GM12865 (cell line): ENCODE measurements around the gene PGBD1.

Source experiments
- DNase-seq: peaks from one replicate; pipeline ENCODE4 v3.0.0; 2010; ENCODE audit warnings: low read depth
- H3K4me3 ChIP-seq: 2 replicates; pipeline ENCODE4 v1.5.1; 2011; ENCODE audit warnings: mild to moderate bottlenecking, low read depth, low read length, control low read depth
- CTCF ChIP-seq: IDR thresholded peaks from 2 replicates; pipeline ENCODE4 v1.5.1; 2011; ENCODE audit warnings: low read length, control low read depth, low read depth, inconsistent platforms; ENCODE audit not compliant: insufficient read depth; ENCODE audit errors: missing control alignments

The PGBD1 gene

DNA sequence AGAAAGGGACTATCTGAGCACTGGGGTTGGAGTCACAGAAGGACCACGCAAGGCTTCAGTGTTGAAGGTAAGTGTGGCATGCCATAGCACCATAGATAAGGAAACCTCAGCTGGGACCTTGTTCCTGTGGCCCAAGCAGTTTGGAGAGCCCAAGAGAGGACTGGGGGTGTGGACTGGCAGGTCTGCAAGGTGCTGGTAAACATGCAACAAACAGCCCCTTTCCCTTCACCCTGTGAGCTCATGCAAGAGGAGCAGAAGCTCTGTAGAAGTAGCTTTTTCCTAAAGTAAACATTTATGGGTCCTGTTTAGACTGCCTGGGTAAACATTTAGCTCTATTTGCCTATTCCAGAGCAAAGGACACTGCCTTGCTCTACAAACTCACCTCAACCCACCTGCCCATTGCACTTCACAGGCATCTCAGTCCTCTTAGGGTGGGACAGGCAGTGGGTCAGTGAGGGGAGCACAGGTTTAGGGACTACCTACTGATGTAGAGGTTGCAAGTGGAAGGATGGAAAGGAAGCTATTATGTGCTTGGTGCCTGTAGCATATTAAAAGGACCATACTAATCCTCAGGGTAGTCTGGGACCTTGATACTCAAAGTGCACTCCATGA, 42.5 kb downstream of the PGBD1 start:
- DNase-seq = no peak
- TF ChIP-seq CTCF = no peak
- no peak overlapping the region for H3K4me3 ChIP-seq

GRCh38 chr6:28326371-28326948, 45.1 kb downstream of the PGBD1 start:
- H3K4me3 ChIP-seq = no peak overlapping the region
- TF ChIP-seq CTCF = no peak
- no peak for DNase-seq

DNA sequence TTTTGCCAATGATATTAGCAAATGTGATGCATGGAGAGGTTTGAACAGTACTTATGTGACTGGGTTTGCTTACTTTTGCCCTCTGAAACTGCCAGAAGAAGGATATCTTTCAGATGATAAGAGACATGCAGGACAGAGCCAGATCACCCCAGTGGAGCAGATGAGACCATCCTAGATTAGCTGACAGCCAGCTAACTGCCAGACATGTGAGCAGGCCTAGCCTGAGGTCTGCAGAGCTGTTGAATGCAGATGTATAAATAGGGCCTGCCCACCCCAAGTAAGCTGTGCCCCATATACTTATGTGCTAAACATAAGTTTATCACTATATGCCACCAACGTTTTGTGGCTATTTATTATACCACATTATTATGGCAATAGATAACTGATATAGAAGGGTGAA, 48.7 kb downstream of the PGBD1 start:
- no peak overlapping the region for H3K4me3 ChIP-seq
- TF ChIP-seq CTCF = no peak
- no peak for DNase-seq

DNA sequence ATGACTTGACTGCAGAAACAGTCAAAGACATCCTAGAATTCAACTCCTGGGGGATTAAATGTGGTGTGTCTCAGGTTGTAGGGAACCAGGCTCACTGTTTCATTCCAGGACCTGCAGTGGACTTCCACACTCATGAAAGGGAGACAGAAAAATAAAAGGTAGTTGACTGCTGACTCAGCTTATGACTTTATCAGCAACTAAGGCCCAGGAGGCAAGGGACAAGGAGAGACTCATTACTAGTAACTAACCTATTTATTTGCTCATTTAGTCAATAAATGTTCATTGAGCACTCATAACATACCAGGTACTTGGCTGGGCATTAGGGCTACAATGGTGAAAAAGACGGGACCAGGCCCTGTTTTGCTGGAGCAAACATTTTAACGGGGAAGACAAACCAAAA, 51.7 kb downstream of the PGBD1 start:
- no peak overlapping the region for H3K4me3 ChIP-seq
- no peak for TF ChIP-seq CTCF
- no peak for DNase-seq

DNA sequence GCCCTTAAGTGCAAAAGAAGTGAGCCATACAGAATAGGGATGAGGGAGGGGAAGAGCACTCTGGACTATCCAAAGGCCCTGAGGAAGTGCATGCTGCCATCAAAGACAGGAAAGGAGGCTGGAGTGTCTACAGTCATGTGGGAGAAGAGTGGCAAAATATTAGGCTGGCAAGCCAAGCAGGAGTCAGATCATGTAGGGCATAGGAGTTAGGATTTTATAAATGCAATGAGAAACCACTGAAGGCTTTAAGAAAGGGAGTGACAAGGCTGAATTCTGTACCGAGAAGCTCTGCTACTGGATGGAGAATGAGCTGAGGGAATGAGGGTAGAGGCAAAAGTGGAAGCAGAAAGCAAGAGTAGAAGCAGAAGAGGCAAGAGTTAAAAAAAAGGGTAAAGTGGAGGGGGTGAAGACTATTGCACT, 52.2 kb downstream of the PGBD1 start:
- TF ChIP-seq CTCF = no peak
- no peak for DNase-seq
- no peak overlapping the region for H3K4me3 ChIP-seq

GRCh38 chr6:28334286-28335039, 53.1 kb downstream of the PGBD1 start:
- no peak for TF ChIP-seq CTCF
- no peak for DNase-seq
- H3K4me3 ChIP-seq = no peak overlapping the region
